K562 (cell line): Measurements from ENCODE around the gene TRIP11. TPM values are rescaled to one million over a fixed set of nuclear protein-coding genes. Genes with fewer than 3 reads are reported as not detected.

ENCODE experiments used
- ETV1 ChIP-seq: fragments of 450-650 bp; conservative IDR thresholded peaks from 2 replicates; pipeline ENCODE4 v1.6.1; 2016; ENCODE audit warnings: missing genetic modification characterization, control low read depth, low read depth, missing compliant biosample characterization
- FOXM1 ChIP-seq, 2 experiments: fragments of 450-650 bp in 1 of 2; sonication (generic) in 1 of 2; formaldehyde crosslinking in 1 of 2; IDR thresholded peaks; 2 replicates each; pipeline versions ENCODE4 v1.6.1 to v1.9.0; 2017 to 2022; ENCODE audit warnings: low read depth in 2 of 2, mild to moderate bottlenecking in 2 of 2, missing genetic modification reagents in 1 of 2, moderate library complexity in 1 of 2
- HDAC2 ChIP-seq: fragments of 450-650 bp; IDR thresholded peaks from 2 replicates; pipeline ENCODE4 v1.6.1; 2016; ENCODE audit warnings: mild to moderate bottlenecking
- KLF6 ChIP-seq: fragments of 250-450 bp; sonication (Bioruptor Pico); IDR thresholded peaks from 2 replicates; pipeline ENCODE4 v1.4.0; 2020; ENCODE audit warnings: mild to moderate bottlenecking, moderate library complexity, borderline replicate concordance
- ZNF224 ChIP-seq: sonication (generic); formaldehyde crosslinking; IDR thresholded peaks from 2 replicates; pipeline ENCODE4 v1.8.0; 2022; ENCODE audit warnings: mild to moderate bottlenecking, missing genetic modification reagents
- ZNF764 ChIP-seq: fragments of 250-450 bp; sonication (Bioruptor Pico); IDR thresholded peaks from 2 replicates; pipeline ENCODE4 v1.4.0; 2020; ENCODE audit warnings: low read depth, mild to moderate bottlenecking, moderate library complexity
- ZNF830 ChIP-seq: fragments of 250-450 bp; sonication (Bioruptor Pico); IDR thresholded peaks from 2 replicates; pipeline ENCODE4 v1.5.0; 2021; ENCODE audit warnings: mild to moderate bottlenecking
- polyA plus RNA-seq, 8 experiments: library from polyadenylated mRNA; depleted of rRNA in 4 of 8; stranded (reverse) in 5 of 8; unstranded in 3 of 8; fragments of >200 nt; fragmentation: Nextera tagmentation in 2 of 8; fragmentation: Illumina TruSeq in 1 of 8; extraction: Ambion mirVana in 2 of 8; extraction: Trizol in 1 of 8; gene quantifications; 2 replicates each; pipeline versions ENCODE4 v1.2.1 to v1.2.3, GENCODE V29; 2011 to 2014; ENCODE audit warnings: inconsistent platforms in 1 of 8, missing spikeins in 1 of 8
- total RNA-seq, 7 experiments: library from RNA; depleted of rRNA in 6 of 7; stranded (reverse); fragments of >200 nt in 6 of 7; fragmentation: Illumina TruSeq in 2 of 7; extraction: Trizol in 2 of 7; gene quantifications; 2 replicates each; pipeline versions ENCODE4 v1.2.1 to v1.2.3, GENCODE V29; 2011 to 2021; ENCODE audit warnings: low replicate concordance in 1 of 7
- TF ChIP-seq, protein P1 (sequence below): fragments of 450-650 bp; IDR thresholded peaks from 2 replicates; pipeline ENCODE4 v1.6.1; 2016; ENCODE audit warnings: mild to moderate bottlenecking
- TF ChIP-seq, protein P2 (sequence below): fragments of 450-650 bp; IDR thresholded peaks from 2 replicates; pipeline ENCODE4 v1.6.1; 2017; ENCODE audit warnings: mild to moderate bottlenecking, moderate library complexity
- TF ChIP-seq, protein P3 (sequence below), 2 experiments: fragments of 450-650 bp; IDR thresholded peaks; 2 replicates each; pipeline ENCODE4 v1.6.1; 2016
- TF ChIP-seq, protein P4 (sequence below): fragments of 200-800 bp; sonication (Bioruptor generic); IDR thresholded peaks from 2 replicates; pipeline ENCODE4 v1.6.1; 2017; ENCODE audit warnings: missing genetic modification characterization, missing compliant biosample characterization
- TF ChIP-seq, protein P5 (sequence below): fragments of 450-650 bp; IDR thresholded peaks from 2 replicates; pipeline ENCODE4 v1.6.1; 2017; ENCODE audit warnings: antibody characterized with exemption

TRIP11 gene
- total and polyA plus RNA-seq, 9 of the 15 experiments (the other 6 are each of a cell fraction or from before 2014, with no cell fraction given): 4.0 to 20.0 (median 10.9) TPM

DNA sequence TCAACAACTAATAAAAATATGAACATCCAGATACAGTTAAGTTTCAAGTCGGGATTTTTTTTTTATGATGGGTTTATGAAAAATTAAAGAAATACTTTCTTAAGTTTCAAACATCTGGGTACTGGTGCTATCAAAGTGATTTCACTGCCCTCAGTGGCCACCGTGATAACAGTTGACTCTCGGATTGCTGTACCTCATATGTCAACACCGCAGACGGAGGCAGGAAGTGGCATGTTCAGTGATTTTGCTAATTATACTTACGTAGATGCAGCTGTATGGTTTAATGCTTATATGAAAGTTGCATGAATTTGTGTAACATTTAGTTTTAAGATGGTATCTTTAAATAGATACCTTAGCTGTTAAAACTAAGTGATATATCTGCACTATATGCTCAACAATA, 71.6 kb downstream of the TRIP11 start (continued):
- TF ChIP-seq, protein P1, sequence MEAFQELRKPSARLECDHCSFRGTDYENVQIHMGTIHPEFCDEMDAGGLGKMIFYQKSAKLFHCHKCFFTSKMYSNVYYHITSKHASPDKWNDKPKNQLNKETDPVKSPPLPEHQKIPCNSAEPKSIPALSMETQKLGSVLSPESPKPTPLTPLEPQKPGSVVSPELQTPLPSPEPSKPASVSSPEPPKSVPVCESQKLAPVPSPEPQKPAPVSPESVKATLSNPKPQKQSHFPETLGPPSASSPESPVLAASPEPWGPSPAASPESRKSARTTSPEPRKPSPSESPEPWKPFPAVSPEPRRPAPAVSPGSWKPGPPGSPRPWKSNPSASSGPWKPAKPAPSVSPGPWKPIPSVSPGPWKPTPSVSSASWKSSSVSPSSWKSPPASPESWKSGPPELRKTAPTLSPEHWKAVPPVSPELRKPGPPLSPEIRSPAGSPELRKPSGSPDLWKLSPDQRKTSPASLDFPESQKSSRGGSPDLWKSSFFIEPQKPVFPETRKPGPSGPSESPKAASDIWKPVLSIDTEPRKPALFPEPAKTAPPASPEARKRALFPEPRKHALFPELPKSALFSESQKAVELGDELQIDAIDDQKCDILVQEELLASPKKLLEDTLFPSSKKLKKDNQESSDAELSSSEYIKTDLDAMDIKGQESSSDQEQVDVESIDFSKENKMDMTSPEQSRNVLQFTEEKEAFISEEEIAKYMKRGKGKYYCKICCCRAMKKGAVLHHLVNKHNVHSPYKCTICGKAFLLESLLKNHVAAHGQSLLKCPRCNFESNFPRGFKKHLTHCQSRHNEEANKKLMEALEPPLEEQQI: no peak
- TF ChIP-seq, protein P2, sequence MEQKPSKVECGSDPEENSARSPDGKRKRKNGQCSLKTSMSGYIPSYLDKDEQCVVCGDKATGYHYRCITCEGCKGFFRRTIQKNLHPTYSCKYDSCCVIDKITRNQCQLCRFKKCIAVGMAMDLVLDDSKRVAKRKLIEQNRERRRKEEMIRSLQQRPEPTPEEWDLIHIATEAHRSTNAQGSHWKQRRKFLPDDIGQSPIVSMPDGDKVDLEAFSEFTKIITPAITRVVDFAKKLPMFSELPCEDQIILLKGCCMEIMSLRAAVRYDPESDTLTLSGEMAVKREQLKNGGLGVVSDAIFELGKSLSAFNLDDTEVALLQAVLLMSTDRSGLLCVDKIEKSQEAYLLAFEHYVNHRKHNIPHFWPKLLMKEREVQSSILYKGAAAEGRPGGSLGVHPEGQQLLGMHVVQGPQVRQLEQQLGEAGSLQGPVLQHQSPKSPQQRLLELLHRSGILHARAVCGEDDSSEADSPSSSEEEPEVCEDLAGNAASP: no peak
- no peak for TF ChIP-seq ZNF764 (CRISPR knock-in tag)
- no peak for TF ChIP-seq FOXM1 (IDR thresholded peaks at IDR 0.05; ENCODE audit: low read depth)
- no peak for TF ChIP-seq FOXM1 (CRISPR knock-in tag; IDR thresholded peaks at IDR 0.05; ENCODE audit: low read depth)
- no peak for TF ChIP-seq ETV1 (tag)
- TF ChIP-seq HDAC2: no peak
- no peak for TF ChIP-seq KLF6
- TF ChIP-seq, protein P3, sequence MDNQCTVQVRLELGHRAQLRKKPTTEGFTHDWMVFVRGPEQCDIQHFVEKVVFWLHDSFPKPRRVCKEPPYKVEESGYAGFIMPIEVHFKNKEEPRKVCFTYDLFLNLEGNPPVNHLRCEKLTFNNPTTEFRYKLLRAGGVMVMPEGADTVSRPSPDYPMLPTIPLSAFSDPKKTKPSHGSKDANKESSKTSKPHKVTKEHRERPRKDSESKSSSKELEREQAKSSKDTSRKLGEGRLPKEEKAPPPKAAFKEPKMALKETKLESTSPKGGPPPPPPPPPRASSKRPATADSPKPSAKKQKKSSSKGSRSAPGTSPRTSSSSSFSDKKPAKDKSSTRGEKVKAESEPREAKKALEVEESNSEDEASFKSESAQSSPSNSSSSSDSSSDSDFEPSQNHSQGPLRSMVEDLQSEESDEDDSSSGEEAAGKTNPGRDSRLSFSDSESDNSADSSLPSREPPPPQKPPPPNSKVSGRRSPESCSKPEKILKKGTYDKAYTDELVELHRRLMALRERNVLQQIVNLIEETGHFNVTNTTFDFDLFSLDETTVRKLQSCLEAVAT (IDR thresholded peaks at IDR 0.05): no peak
- TF ChIP-seq, protein P4, sequence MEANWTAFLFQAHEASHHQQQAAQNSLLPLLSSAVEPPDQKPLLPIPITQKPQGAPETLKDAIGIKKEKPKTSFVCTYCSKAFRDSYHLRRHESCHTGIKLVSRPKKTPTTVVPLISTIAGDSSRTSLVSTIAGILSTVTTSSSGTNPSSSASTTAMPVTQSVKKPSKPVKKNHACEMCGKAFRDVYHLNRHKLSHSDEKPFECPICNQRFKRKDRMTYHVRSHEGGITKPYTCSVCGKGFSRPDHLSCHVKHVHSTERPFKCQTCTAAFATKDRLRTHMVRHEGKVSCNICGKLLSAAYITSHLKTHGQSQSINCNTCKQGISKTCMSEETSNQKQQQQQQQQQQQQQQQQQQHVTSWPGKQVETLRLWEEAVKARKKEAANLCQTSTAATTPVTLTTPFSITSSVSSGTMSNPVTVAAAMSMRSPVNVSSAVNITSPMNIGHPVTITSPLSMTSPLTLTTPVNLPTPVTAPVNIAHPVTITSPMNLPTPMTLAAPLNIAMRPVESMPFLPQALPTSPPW (CRISPR knock-in tag): no peak
- TF ChIP-seq, protein P5, sequence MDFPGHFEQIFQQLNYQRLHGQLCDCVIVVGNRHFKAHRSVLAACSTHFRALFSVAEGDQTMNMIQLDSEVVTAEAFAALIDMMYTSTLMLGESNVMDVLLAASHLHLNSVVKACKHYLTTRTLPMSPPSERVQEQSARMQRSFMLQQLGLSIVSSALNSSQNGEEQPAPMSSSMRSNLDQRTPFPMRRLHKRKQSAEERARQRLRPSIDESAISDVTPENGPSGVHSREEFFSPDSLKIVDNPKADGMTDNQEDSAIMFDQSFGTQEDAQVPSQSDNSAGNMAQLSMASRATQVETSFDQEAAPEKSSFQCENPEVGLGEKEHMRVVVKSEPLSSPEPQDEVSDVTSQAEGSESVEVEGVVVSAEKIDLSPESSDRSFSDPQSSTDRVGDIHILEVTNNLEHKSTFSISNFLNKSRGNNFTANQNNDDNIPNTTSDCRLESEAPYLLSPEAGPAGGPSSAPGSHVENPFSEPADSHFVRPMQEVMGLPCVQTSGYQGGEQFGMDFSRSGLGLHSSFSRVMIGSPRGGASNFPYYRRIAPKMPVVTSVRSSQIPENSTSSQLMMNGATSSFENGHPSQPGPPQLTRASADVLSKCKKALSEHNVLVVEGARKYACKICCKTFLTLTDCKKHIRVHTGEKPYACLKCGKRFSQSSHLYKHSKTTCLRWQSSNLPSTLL: no peak
- no peak for TF ChIP-seq ZNF224 (CRISPR knock-in tag)
- no peak for TF ChIP-seq ZNF830 (CRISPR knock-in tag)
